ENCODE results near the gene C1QTNF9. TPM values are rescaled to one million over a fixed set of nuclear protein-coding genes. Genes with fewer than 3 reads are reported as not detected.
"Not testable (repeated sequence)": the region's sequence is repeated elsewhere in the genome, so short reads cannot be mapped to it uniquely, and the experiment has no call there.

The C1QTNF9 gene
- total and polyA plus RNA-seq, 2 donors (not counting 3 experiments of a cell fraction or from before 2014, with no cell fraction given): not detected

- H3K9me3 ChIP-seq (replicated peaks; ENCODE audit: control insufficient read depth, insufficient read depth, low read length): no peaks in the 10 kb centered on the region
- no peak overlapping the region for H3K4me3 ChIP-seq (replicated peaks in 1 of 3; ENCODE audit: insufficient read depth in 1 of 3, low read depth in 1 of 3, low read length in 3 of 3)
- no peak for FAIRE-seq
- no peak overlapping the region for H3K27ac ChIP-seq (ENCODE audit: insufficient read depth, low read depth, low read length)
- H3K79me2 ChIP-seq (ENCODE audit: control insufficient read depth, insufficient read depth, low read length): no peaks in the 10 kb centered on the region
- H3K9me1 ChIP-seq (replicated peaks; ENCODE audit: control insufficient read depth, extremely low read depth, insufficient read depth, low read length): no peaks in the 10 kb centered on the region
- peaks cover 0 to 10% of the 10 kb centered on the region in 2 experiments for H3K27me3 ChIP-seq (ENCODE audit: control insufficient read depth in 2 of 2, insufficient read depth in 2 of 2, low read length in 2 of 2)
- ChIA-PET CTCF (no interaction called here), POLR2A (no interaction called here)
- H3K4me2 ChIP-seq (ENCODE audit: insufficient read depth, low read length): no peak overlapping the region
- H3K9ac ChIP-seq (replicated peaks; ENCODE audit: extremely low read depth, insufficient read depth, low read length): no peak overlapping the region
- intact Hi-C loops (cut with micrococcal nuclease): no loop called here
- no peaks in the 10 kb centered on the region for H3K36me3 ChIP-seq (ENCODE audit: control insufficient read depth in 2 of 2, extremely low read depth in 1 of 2, insufficient read depth in 2 of 2, low read length in 2 of 2)
- no TSS peak for BruUV-seq (replicated peaks)
- TF ChIP-seq JUN (IDR thresholded peaks at IDR 0.05; ENCODE audit: borderline replicate concordance, insufficient read depth, insufficient read length, low read depth) (no peak), MAX (IDR thresholded peaks at IDR 0.05; ENCODE audit: insufficient read depth, insufficient read length) (no peak), FOS (IDR thresholded peaks at IDR 0.05; ENCODE audit: borderline replicate concordance, insufficient read depth, low read length) (no peak), MYC (IDR thresholded peaks at IDR 0.05; ENCODE audit: low read depth, low read length) (no peak), POLR2A (IDR thresholded peaks at IDR 0.05; ENCODE audit: low read depth, low read length) (no peak), POLR2AphosphoS5 (IDR thresholded peaks at IDR 0.05; ENCODE audit: insufficient read depth, low read depth, low read length) (no peak), EZH2 (IDR thresholded peaks at IDR 0.05; ENCODE audit: borderline replicate concordance, low read depth, low read length, severe bottlenecking) (no peak), CTCF (IDR thresholded peaks at IDR 0.05; ENCODE audit: extremely low read depth in 1 of 2, insufficient read depth in 1 of 2, low read depth in 1 of 2, low read length in 2 of 2) (no peak), GATA2 (IDR thresholded peaks at IDR 0.05; ENCODE audit: insufficient read depth, insufficient read length, low read depth, low read length) (no peak)
- H3K4me1 ChIP-seq (ENCODE audit: control insufficient read depth, extremely low read depth, insufficient read depth, low read length): no peaks in the 10 kb centered on the region
- H4K20me1 ChIP-seq (replicated peaks; ENCODE audit: control insufficient read depth, extremely low read depth, insufficient read depth, low read length): no peaks in the 10 kb centered on the region
- no peak overlapping the region for H2AFZ ChIP-seq (ENCODE audit: low read depth, low read length)
- dilution Hi-C loops (cut with MboI; ENCODE audit: extremely low pct_ligation_motif_present, low sequenced_read_pairs): no loop called here
- no peak for DNase-seq (ENCODE audit: low read depth, low spot score)
Observed at GRCh38 chr13:24323739-24324075, 14.3 kb downstream of the C1QTNF9 start.

DNA sequence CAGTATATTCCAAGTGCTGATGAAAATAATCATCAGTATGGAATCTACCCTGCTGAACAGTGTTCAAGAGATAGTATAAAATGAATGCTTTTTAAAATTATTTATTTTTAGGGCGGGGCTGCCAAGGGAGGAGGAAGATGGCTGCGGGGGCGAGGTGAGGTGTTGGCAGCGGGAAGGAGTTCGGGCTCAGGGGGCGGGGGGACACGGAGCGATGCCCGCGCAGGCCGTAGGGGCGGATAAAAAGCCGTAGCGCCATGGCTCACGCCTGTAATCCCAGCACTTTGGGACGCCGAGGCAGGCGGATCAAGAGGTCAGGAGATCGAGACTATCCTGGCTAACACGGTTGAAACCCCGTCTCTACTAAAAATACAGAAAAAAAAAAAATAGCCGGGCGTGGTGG lies 18.2 kb downstream of the C1QTNF9 start:
- DNase-seq (ENCODE audit: low read depth, low spot score); H3K79me2 ChIP-seq (ENCODE audit: control insufficient read depth, insufficient read depth, low read length); H3K9me3 ChIP-seq (replicated peaks; ENCODE audit: control insufficient read depth, insufficient read depth, low read length); POLR2A ChIA-PET; H3K4me2 ChIP-seq (ENCODE audit: insufficient read depth, low read length); FAIRE-seq; H3K36me3 ChIP-seq (ENCODE audit: control insufficient read depth in 2 of 2, extremely low read depth in 1 of 2, insufficient read depth in 2 of 2, low read length in 2 of 2); H3K4me1 ChIP-seq (ENCODE audit: control insufficient read depth, extremely low read depth, insufficient read depth, low read length); dilution Hi-C loops (cut with MboI; ENCODE audit: extremely low pct_ligation_motif_present, low sequenced_read_pairs); CTCF ChIA-PET; H3K9ac ChIP-seq (replicated peaks; ENCODE audit: extremely low read depth, insufficient read depth, low read length); intact Hi-C loops (cut with micrococcal nuclease); H2AFZ ChIP-seq (ENCODE audit: low read depth, low read length); H4K20me1 ChIP-seq (replicated peaks; ENCODE audit: control insufficient read depth, extremely low read depth, insufficient read depth, low read length); H3K4me3 ChIP-seq (replicated peaks in 1 of 3; ENCODE audit: insufficient read depth in 1 of 3, low read depth in 1 of 3, low read length in 3 of 3); H3K9me1 ChIP-seq (replicated peaks; ENCODE audit: control insufficient read depth, extremely low read depth, insufficient read depth, low read length); BruUV-seq (replicated peaks); H3K27ac ChIP-seq (ENCODE audit: insufficient read depth, low read depth, low read length): not testable (repeated sequence)
- H3K27me3 ChIP-seq (ENCODE audit: control insufficient read depth in 2 of 2, insufficient read depth in 2 of 2, low read length in 2 of 2): peaks cover 0 to 12% of the 10 kb centered on the region in 2 experiments
